Central memory CD8-positive, alpha-beta T cell (primary cell): ENCODE results near the gene STYXL1.

ENCODE experiments used
- ATAC-seq: fragments of 150-1000 bp; cut with Tn5 transposase; replicated peaks from 2 replicates; pipeline ENCODE4 v1.10.0; 2022; ENCODE audit warnings: mild to moderate bottlenecking, moderate FRiP score, moderate number of reproducible peaks; ENCODE audit not compliant: poor library complexity, severe bottlenecking; ENCODE audit errors: extremely low read depth
- DNase-seq, 2 donors: peaks; one replicate each; pipeline ENCODE4 v3.0.0; 2021; ENCODE audit warnings: low spot score in 2 of 2
- H3K27ac Mint-ChIP-seq: one replicate; pipeline ENCODE4 v1.8.0; 2022; ENCODE audit warnings: low read depth, mild to moderate bottlenecking, moderate library complexity, mixed read lengths
- H3K27me3 Mint-ChIP-seq: one replicate; pipeline ENCODE4 v1.8.0; 2022; ENCODE audit warnings: mixed read lengths
- H3K36me3 Mint-ChIP-seq: one replicate; pipeline ENCODE4 v1.8.0; 2022; ENCODE audit warnings: mild to moderate bottlenecking, moderate library complexity, mixed read lengths; ENCODE audit not compliant: insufficient read depth
- H3K4me1 Mint-ChIP-seq: one replicate; pipeline ENCODE4 v1.8.0; 2022; ENCODE audit warnings: mixed read lengths
- H3K4me3 Mint-ChIP-seq: one replicate; pipeline ENCODE4 v1.8.0; 2022; ENCODE audit warnings: mild to moderate bottlenecking, moderate library complexity, mixed read lengths
- H3K9me3 Mint-ChIP-seq: one replicate; pipeline ENCODE4 v1.8.0; 2022; ENCODE audit warnings: mixed read lengths

STYXL1 gene

GRCh38 chr7:76074306-76074971 is 26.6 kb upstream of the STYXL1 start:
- DNase-seq (no peak), ATAC-seq (no peak)
- H3K4me1 Mint-ChIP-seq: peaks cover 5% of the 10 kb centered on the region
- H3K27ac Mint-ChIP-seq: no peak overlapping the region
- H3K36me3 Mint-ChIP-seq: peaks cover 5% of the 10 kb centered on the region
- H3K9me3 Mint-ChIP-seq: no peaks in the 10 kb centered on the region
- H3K27me3 Mint-ChIP-seq: peaks cover under 1% of the 10 kb centered on the region
- H3K4me3 Mint-ChIP-seq: no peak overlapping the region

- H3K4me3 Mint-ChIP-seq: no peak overlapping the region
- ATAC-seq (no peak), DNase-seq (no peak)
- peaks cover 5% of the 10 kb centered on the region for H3K4me1 Mint-ChIP-seq
- H3K36me3 Mint-ChIP-seq: peaks cover 7% of the 10 kb centered on the region
- no peaks in the 10 kb centered on the region for H3K9me3 Mint-ChIP-seq
- H3K27ac Mint-ChIP-seq: no peak overlapping the region
- no peaks in the 10 kb centered on the region for H3K27me3 Mint-ChIP-seq
Measured at GRCh38 chr7:76073335-76073990, 25.7 kb upstream of the STYXL1 start.

GRCh38 chr7:76072243-76073148 is 24.7 kb upstream of the STYXL1 start:
- Mint-ChIP-seq H3K27ac (no peak overlapping the region), H3K27me3 (no peaks in the 10 kb centered on the region), H3K4me3 (no peak overlapping the region), H3K36me3 (peaks cover 8% of the 10 kb centered on the region), H3K4me1 (peaks cover 5% of the 10 kb centered on the region), H3K9me3 (no peaks in the 10 kb centered on the region)
- ATAC-seq: no peak
- DNase-seq: no peak

GRCh38 chr7:76071316-76072242 is 23.8 kb upstream of the STYXL1 start:
- ATAC-seq (no peak), DNase-seq (no peak)
- Mint-ChIP-seq H3K9me3 (no peaks in the 10 kb centered on the region), H3K27me3 (no peaks in the 10 kb centered on the region), H3K4me1 (no peaks in the 10 kb centered on the region), H3K36me3 (peaks cover 16% of the 10 kb centered on the region), H3K4me3 (no peak overlapping the region), H3K27ac (no peak overlapping the region)

GRCh38 chr7:76069238-76069638 is 21.4 kb upstream of the STYXL1 start:
- Mint-ChIP-seq H3K4me3 (no peak overlapping the region), H3K36me3 (peaks cover 26% of the 10 kb centered on the region), H3K27ac (no peak overlapping the region), H3K27me3 (no peaks in the 10 kb centered on the region), H3K9me3 (no peaks in the 10 kb centered on the region), H3K4me1 (no peaks in the 10 kb centered on the region)
- ATAC-seq (no peak), DNase-seq (no peak)

GRCh38 chr7:76066716-76067503 is 19.1 kb upstream of the STYXL1 start:
- Mint-ChIP-seq H3K27ac (no peak overlapping the region), H3K27me3 (no peaks in the 10 kb centered on the region), H3K36me3 (peaks cover 30% of the 10 kb centered on the region), H3K4me3 (no peak overlapping the region), H3K9me3 (no peaks in the 10 kb centered on the region), H3K4me1 (no peaks in the 10 kb centered on the region)
- no peak for DNase-seq
- ATAC-seq: no peak

GRCh38 chr7:76065016-76065612 is 17.3 kb upstream of the STYXL1 start:
- Mint-ChIP-seq H3K36me3 (peaks cover 33% of the 10 kb centered on the region), H3K4me1 (no peaks in the 10 kb centered on the region)

GRCh38 chr7:76064208-76064970 is 16.6 kb upstream of the STYXL1 start:
- no peak for ATAC-seq
- peaks cover 39% of the 10 kb centered on the region for H3K36me3 Mint-ChIP-seq
- H3K4me1 Mint-ChIP-seq: no peaks in the 10 kb centered on the region
- no peak overlapping the region for H3K4me3 Mint-ChIP-seq
- no peak for DNase-seq
- H3K27me3 Mint-ChIP-seq: no peaks in the 10 kb centered on the region
- no peak overlapping the region for H3K27ac Mint-ChIP-seq
- no peaks in the 10 kb centered on the region for H3K9me3 Mint-ChIP-seq

More at GRCh38 chr7:76065016-76065612, 17.3 kb upstream of the STYXL1 start:
- DNase-seq (no peak), ATAC-seq (no peak)
- Mint-ChIP-seq H3K4me3 (no peak overlapping the region), H3K27me3 (no peaks in the 10 kb centered on the region), H3K9me3 (no peaks in the 10 kb centered on the region), H3K27ac (no peak overlapping the region)

- H3K36me3 Mint-ChIP-seq: peaks cover 45% of the 10 kb centered on the region
- DNase-seq: no peak
Measured at GRCh38 chr7:76063525-76063924, 15.7 kb upstream of the STYXL1 start.

GRCh38 chr7:76063114-76063513 is 15.3 kb upstream of the STYXL1 start:
- no peak overlapping the region for H3K4me3 Mint-ChIP-seq
- DNase-seq (no peak), ATAC-seq (no peak)
- no peaks in the 10 kb centered on the region for H3K4me1 Mint-ChIP-seq
- peaks cover 47% of the 10 kb centered on the region for H3K36me3 Mint-ChIP-seq
- H3K27ac Mint-ChIP-seq: peak overlapping the region; percentile 35
- H3K9me3 Mint-ChIP-seq: no peaks in the 10 kb centered on the region
- no peaks in the 10 kb centered on the region for H3K27me3 Mint-ChIP-seq

More at GRCh38 chr7:76063525-76063924, 15.7 kb upstream of the STYXL1 start:
- no peak overlapping the region for H3K27ac Mint-ChIP-seq
- no peaks in the 10 kb centered on the region for H3K27me3 Mint-ChIP-seq
- no peak overlapping the region for H3K4me3 Mint-ChIP-seq
- no peaks in the 10 kb centered on the region for H3K4me1 Mint-ChIP-seq
- no peaks in the 10 kb centered on the region for H3K9me3 Mint-ChIP-seq
- no peak for ATAC-seq

- H3K36me3 Mint-ChIP-seq: peaks cover 49% of the 10 kb centered on the region
- no peak for DNase-seq
- no peak overlapping the region for H3K4me3 Mint-ChIP-seq
- no peak for ATAC-seq
- no peaks in the 10 kb centered on the region for H3K4me1 Mint-ChIP-seq
- H3K27ac Mint-ChIP-seq: no peak overlapping the region
- no peaks in the 10 kb centered on the region for H3K27me3 Mint-ChIP-seq
- no peaks in the 10 kb centered on the region for H3K9me3 Mint-ChIP-seq
Measured at GRCh38 chr7:76062254-76062653, 14.5 kb upstream of the STYXL1 start.
